B cell (primary cell): ENCODE data around the gene ASB9. TPM values are rescaled to one million over a fixed set of nuclear protein-coding genes. Genes with fewer than 3 reads are reported as not detected.

Experiments used
- ATAC-seq: fragments of 200-7000 bp; cut with Tn5 transposase; one replicate; pipeline ENCODE4 v1.10.0; 2021; ENCODE audit warnings: low read depth, mild to moderate bottlenecking, moderate number of reproducible peaks, moderate library complexity
- CTCF ChIA-PET: fragments of 350-600 bp; sonication (Branson Sonifier 250); formaldehyde crosslinking; loops from one replicate; lab custom pipeline; 2021; ENCODE audit warnings: antibody characterized with exemption, inconsistent platforms; lab: Charles Lee
- POLR2A ChIA-PET: fragments of 350-600 bp; sonication (Branson Sonifier 250); formaldehyde crosslinking; loops from one replicate; lab custom pipeline; 2021; ENCODE audit warnings: antibody characterized with exemption; lab: Charles Lee
- DNase-seq: peaks from one replicate; pipeline ENCODE4 v3.0.0; 2013
- H2AFZ ChIP-seq: 2 replicates; pipeline ENCODE4 v1.6.1; 2012; ENCODE audit warnings: mild to moderate bottlenecking, low read depth, low read length; ENCODE audit not compliant: insufficient read depth, poor library complexity, severe bottlenecking
- H3K27ac ChIP-seq, 2 donors: 1 replicate in 1 of 2; 2 replicates in 1 of 2; pipeline ENCODE4 v1.5.1; 2012 to 2013; ENCODE audit warnings: low read length in 2 of 2, mild to moderate bottlenecking in 2 of 2, moderate library complexity in 1 of 2
- H3K27me3 ChIP-seq, 4 experiments: fragments of 200-600 bp in 1 of 4; sonication (generic) in 1 of 4; replicated peaks in 1 of 4; 1 replicate in 2 of 4; 2 replicates in 2 of 4; pipeline versions ENCODE4 v1.6.1 to v1.7.0; 2013 to 2016; ENCODE audit warnings: low read length in 3 of 4, mild to moderate bottlenecking in 2 of 4, mixed read lengths in 1 of 4, moderate library complexity in 1 of 4; ENCODE audit not compliant: insufficient read depth in 4 of 4, control insufficient read depth in 3 of 4; ENCODE audit errors: control extremely low read depth in 1 of 4
- H3K36me3 ChIP-seq, 2 experiments: replicated peaks in 1 of 2; 1 replicate in 1 of 2; 2 replicates in 1 of 2; pipeline versions ENCODE4 v1.6.1 to v1.7.1; 2013; ENCODE audit warnings: low read length in 1 of 2; ENCODE audit not compliant: insufficient read depth in 2 of 2, control insufficient read depth in 1 of 2; ENCODE audit errors: control extremely low read depth in 1 of 2, extremely low read depth in 1 of 2
- H3K4me1 ChIP-seq, 2 donors: fragments of 200-600 bp in 1 of 2; sonication (generic) in 1 of 2; 1 replicate in 1 of 2; 2 replicates in 1 of 2; pipeline versions ENCODE4 v1.5.1 to v1.6.1; 2013 to 2017; ENCODE audit warnings: low read length in 2 of 2; ENCODE audit not compliant: control insufficient read depth in 2 of 2, insufficient read depth in 2 of 2
- H3K4me2 ChIP-seq: replicated peaks from 2 replicates; pipeline ENCODE3; 2012; ENCODE audit warnings: mild to moderate bottlenecking, low read depth, low read length; ENCODE audit not compliant: poor library complexity, severe bottlenecking
- H3K4me3 ChIP-seq, 5 experiments: fragments of 200-600 bp in 1 of 5; sonication (generic) in 1 of 5; 1 replicate in 3 of 5; 2 replicates in 2 of 5; pipeline versions ENCODE4 v1.5.1 to v1.7.0; 2011 to 2016; ENCODE audit warnings: low read length in 4 of 5, mild to moderate bottlenecking in 4 of 5, low read depth in 2 of 5, control low read depth in 1 of 5, moderate library complexity in 1 of 5; ENCODE audit not compliant: insufficient read depth in 1 of 5; ENCODE audit errors: control extremely low read depth in 1 of 5, extremely low read depth in 1 of 5
- H3K79me2 ChIP-seq: fragments of 200-600 bp; sonication (generic); one replicate; pipeline ENCODE4 v1.6.0; 2016; ENCODE audit warnings: low read length; ENCODE audit not compliant: control insufficient read depth, insufficient read depth
- H3K9ac ChIP-seq: fragments of 200-600 bp; sonication (generic); 2 replicates; pipeline ENCODE4 v1.6.1; 2017; ENCODE audit warnings: mild to moderate bottlenecking, low read length, moderate library complexity
- H3K9me3 ChIP-seq, 3 donors: one replicate each; pipeline versions ENCODE4 v1.6.1 to v1.7.1; 2013; ENCODE audit warnings: low read length in 2 of 3; ENCODE audit not compliant: control insufficient read depth in 2 of 3, insufficient read depth in 1 of 3; ENCODE audit errors: control extremely low read depth in 1 of 3
- H4K20me1 ChIP-seq: 2 replicates; pipeline ENCODE4 v1.6.0; 2012; ENCODE audit warnings: mild to moderate bottlenecking, low read length; ENCODE audit not compliant: insufficient read depth, control insufficient read depth, poor library complexity, severe bottlenecking
- H3K27ac Mint-ChIP-seq: one replicate; pipeline ENCODE4 v1.8.0; 2021; ENCODE audit warnings: mixed read lengths
- H3K27me3 Mint-ChIP-seq: one replicate; pipeline ENCODE4 v1.8.0; 2021; ENCODE audit warnings: mixed read lengths
- H3K4me1 Mint-ChIP-seq: one replicate; pipeline ENCODE4 v1.8.0; 2021; ENCODE audit warnings: mixed read lengths
- H3K4me3 Mint-ChIP-seq: one replicate; pipeline ENCODE4 v1.8.0; 2021; ENCODE audit warnings: mixed read lengths
- H3K9me3 Mint-ChIP-seq: one replicate; pipeline ENCODE4 v1.8.0; 2022; ENCODE audit warnings: mixed read lengths; ENCODE audit not compliant: insufficient read depth
- EZH2 ChIP-seq: IDR thresholded peaks from 2 replicates; pipeline ENCODE4 v1.6.1; 2012; ENCODE audit warnings: borderline replicate concordance, low read depth, mild to moderate bottlenecking, moderate library complexity, low read length; ENCODE audit not compliant: insufficient read depth, poor library complexity, severe bottlenecking
- WGBS: methylation state at CpG from one replicate; pipeline ENCODE4 v1.1.5; 2013; ENCODE audit warnings: missing lambda C conversion rate; ENCODE audit not compliant: insufficient coverage; 5-methylcytosine and 5-hydroxymethylcytosine counted together
- intact Hi-C: fragments of 100-400 bp; cut with micrococcal nuclease; formaldehyde crosslinking; loops from one replicate; pipeline ENCODE4 v1.10.0; 2022
- polyA plus RNA-seq: library from polyadenylated mRNA; depleted of rRNA; stranded (reverse); fragments of >200 nt; gene quantifications from 2 replicates; pipeline ENCODE4 v1.2.3, GENCODE V29; 2012
- total RNA-seq, 2 donors: library from RNA; stranded (reverse); fragments of 120-200 nt in 1 of 2; gene quantifications; 1 replicate in 1 of 2; 2 replicates in 1 of 2; pipeline versions ENCODE4 v1.2.3 to v1.2.4, GENCODE V29; 2013 to 2022
- TF ChIP-seq, protein P1 (sequence below): fragments of 200-600 bp; IDR thresholded peaks from one replicate; pipeline ENCODE4 v1.8.0; 2022; ENCODE audit warnings: antibody characterized with exemption, mild to moderate bottlenecking

ASB9 gene
- total and polyA plus RNA-seq, 2 donors (not counting 1 experiment from before 2014, with no cell fraction given): not detected

DNA sequence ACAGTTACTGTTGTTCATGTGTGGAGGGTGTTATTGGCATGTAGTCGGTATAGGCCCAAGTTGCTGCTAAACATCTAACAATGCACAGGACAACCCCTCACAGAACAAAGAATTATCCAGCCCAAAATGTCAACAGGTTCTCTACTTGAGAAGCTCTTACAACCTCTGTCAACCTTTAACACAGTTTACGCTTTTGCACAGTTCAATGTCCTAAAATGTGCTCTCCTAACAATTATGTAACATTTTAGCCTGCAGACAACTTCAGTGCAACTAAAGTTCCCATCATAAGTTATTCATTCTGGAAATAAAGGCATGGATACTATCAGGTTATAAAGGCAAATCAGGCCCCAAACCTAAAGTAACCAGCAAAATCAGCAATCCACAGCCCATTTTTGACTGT is 66.2 kb downstream of the ASB9 start:
- ATAC-seq (no peak), DNase-seq (no peak)
- H3K4me3 ChIP-seq: no peak overlapping the region
- H3K4me1 Mint-ChIP-seq: peaks cover 3% of the 10 kb centered on the region
- no peaks in the 10 kb centered on the region for H3K4me1 ChIP-seq
- ChIA-PET POLR2A (no interaction called here), CTCF (no interaction called here)
- no peak overlapping the region for H3K27ac Mint-ChIP-seq
- H3K27me3 Mint-ChIP-seq: peaks cover 4% of the 10 kb centered on the region
- H3K9ac ChIP-seq: no peak overlapping the region
- no peaks in the 10 kb centered on the region for H3K27me3 ChIP-seq
- no peak overlapping the region for H3K4me2 ChIP-seq
- H3K9me3 ChIP-seq: no peaks in the 10 kb centered on the region
- no peaks in the 10 kb centered on the region for H3K36me3 ChIP-seq
- no peaks in the 10 kb centered on the region for H4K20me1 ChIP-seq
- no peaks in the 10 kb centered on the region for H3K79me2 ChIP-seq
- no peak overlapping the region for H2AFZ ChIP-seq
- no peaks in the 10 kb centered on the region for H3K9me3 Mint-ChIP-seq
- no CpG with 5 or more reads among the region's 2 CpGs for WGBS
- H3K4me3 Mint-ChIP-seq: no peak overlapping the region
- H3K27ac ChIP-seq: no peak overlapping the region
- TF ChIP-seq EZH2: no peak
- TF ChIP-seq, protein P1, sequence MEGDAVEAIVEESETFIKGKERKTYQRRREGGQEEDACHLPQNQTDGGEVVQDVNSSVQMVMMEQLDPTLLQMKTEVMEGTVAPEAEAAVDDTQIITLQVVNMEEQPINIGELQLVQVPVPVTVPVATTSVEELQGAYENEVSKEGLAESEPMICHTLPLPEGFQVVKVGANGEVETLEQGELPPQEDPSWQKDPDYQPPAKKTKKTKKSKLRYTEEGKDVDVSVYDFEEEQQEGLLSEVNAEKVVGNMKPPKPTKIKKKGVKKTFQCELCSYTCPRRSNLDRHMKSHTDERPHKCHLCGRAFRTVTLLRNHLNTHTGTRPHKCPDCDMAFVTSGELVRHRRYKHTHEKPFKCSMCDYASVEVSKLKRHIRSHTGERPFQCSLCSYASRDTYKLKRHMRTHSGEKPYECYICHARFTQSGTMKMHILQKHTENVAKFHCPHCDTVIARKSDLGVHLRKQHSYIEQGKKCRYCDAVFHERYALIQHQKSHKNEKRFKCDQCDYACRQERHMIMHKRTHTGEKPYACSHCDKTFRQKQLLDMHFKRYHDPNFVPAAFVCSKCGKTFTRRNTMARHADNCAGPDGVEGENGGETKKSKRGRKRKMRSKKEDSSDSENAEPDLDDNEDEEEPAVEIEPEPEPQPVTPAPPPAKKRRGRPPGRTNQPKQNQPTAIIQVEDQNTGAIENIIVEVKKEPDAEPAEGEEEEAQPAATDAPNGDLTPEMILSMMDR: no peak
- intact Hi-C loops: no loop called here

DNA sequence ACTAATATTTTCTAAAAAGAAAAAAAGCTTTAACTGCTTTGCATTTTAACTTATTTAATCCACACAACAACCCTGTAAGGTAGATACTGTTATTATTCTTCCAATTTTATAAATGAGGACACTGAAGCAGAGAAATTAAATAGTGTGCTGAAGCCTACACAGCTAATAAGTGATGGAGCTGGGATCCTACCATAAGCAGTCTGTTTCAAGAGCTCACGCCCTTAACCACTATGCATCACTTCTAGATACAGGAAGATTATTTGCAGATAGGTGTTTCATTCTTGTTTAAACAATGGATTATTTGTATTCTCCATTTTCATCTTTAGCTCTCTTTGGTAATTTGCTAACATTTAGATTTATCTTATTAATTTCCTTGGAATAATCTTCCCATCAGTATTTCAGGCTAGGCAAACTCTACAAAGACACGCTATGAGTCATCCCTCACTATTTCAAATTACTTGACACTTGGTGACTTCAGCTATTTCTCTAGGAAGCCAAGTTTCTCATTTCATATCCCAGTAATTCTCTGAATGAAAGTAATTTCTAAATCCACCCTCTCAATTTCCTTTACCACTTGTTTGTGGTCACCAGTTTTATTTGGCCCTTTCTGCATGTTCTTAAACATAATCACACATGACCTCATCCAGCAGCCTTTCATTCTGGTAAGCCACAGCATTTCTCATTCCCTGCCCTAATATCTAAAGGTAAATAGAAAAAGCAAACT is 67.3 kb downstream of the ASB9 start:
- no peaks in the 10 kb centered on the region for H3K36me3 ChIP-seq
- H2AFZ ChIP-seq: no peak overlapping the region
- intact Hi-C loops: no loop called here
- Mint-ChIP-seq H3K27ac (no peak overlapping the region), H3K4me3 (no peak overlapping the region), H3K4me1 (no peaks in the 10 kb centered on the region), H3K9me3 (no peaks in the 10 kb centered on the region), H3K27me3 (peaks cover 4% of the 10 kb centered on the region)
- no peaks in the 10 kb centered on the region for H3K9me3 ChIP-seq
- TF ChIP-seq EZH2: no peak
- TF ChIP-seq, protein P1: no peak
- H4K20me1 ChIP-seq: no peaks in the 10 kb centered on the region
- no peak overlapping the region for H3K9ac ChIP-seq
- WGBS: no CpG with 5 or more reads among the region's 2 CpGs
- no peaks in the 10 kb centered on the region for H3K79me2 ChIP-seq
- ChIA-PET CTCF (no interaction called here), POLR2A (no interaction called here)
- no peak overlapping the region for H3K4me2 ChIP-seq
- DNase-seq (no peak), ATAC-seq (no peak)
- no peaks in the 10 kb centered on the region for H3K27me3 ChIP-seq
- no peak overlapping the region for H3K27ac ChIP-seq
- H3K4me1 ChIP-seq: no peaks in the 10 kb centered on the region
- no peak overlapping the region for H3K4me3 ChIP-seq
